K562 (cell line): ENCODE measurements around the gene RNH1. TPM values are rescaled to one million over a fixed set of nuclear protein-coding genes. Genes with fewer than 3 reads are reported as not detected.

Experiments
- ATAC-seq: fragments of 200-7000 bp; cut with Tn5 transposase; 3 replicates; pipeline ENCODE4 v1.9.1; 2020; ENCODE audit warnings: moderate library complexity
- BruUV-seq: library from RNA; stranded (reverse); fragments of 400-500 nt; replicated peaks from 2 replicates; lab custom pipeline; 2021; lab: Mats Ljungman, UMichigan
- CTCF ChIA-PET: fragments of 300-600 bp; formaldehyde crosslinking; extraction: SDS; loops from one replicate; lab custom pipeline; 2021; ENCODE audit warnings: low intra/inter-chr PET ratio; lab: Yijun Ruan, JAX
- POLR2A ChIA-PET: fragments of 300-600, 350-650 bp; sonication (Branson Sonifier 250); formaldehyde crosslinking; extraction: SDS; loops from one replicate; lab custom pipeline; 2021; ENCODE audit warnings: antibody characterized with exemption, inconsistent platforms; lab: Yijun Ruan, JAX
- DNase-seq, 4 experiments: peaks; one replicate each; pipeline versions ENCODE4 v3.0.0 to v3.0.0-alpha.2; 2011 to 2018; ENCODE audit warnings: low spot score in 3 of 4, mixed read lengths in 3 of 4; ENCODE audit errors: extremely low read depth in 1 of 4
- FAIRE-seq: peaks from 2 replicates; lab custom pipeline; 2011; peaks lifted over from hg19 to GRCh38; lab: Jason Lieb, UNC
- H2AFZ ChIP-seq: 2 replicates; pipeline ENCODE4 v1.6.0; 2011; ENCODE audit warnings: low read depth, low read length, control low read depth, inconsistent platforms
- H3K27ac ChIP-seq: fragments of 200-600 bp; 3 replicates; pipeline ENCODE4 v1.8.0; 2011; ENCODE audit warnings: low read depth, mild to moderate bottlenecking, control low read depth, inconsistent platforms, low read length, moderate library complexity, mixed read lengths; ENCODE audit errors: extremely low read depth
- H3K27me3 ChIP-seq, 2 experiments: fragments of 300-600 bp in 1 of 2; 2 replicates in 1 of 2; 3 replicates in 1 of 2; pipeline versions ENCODE4 v1.6.0 to v1.8.0; 2011; ENCODE audit warnings: inconsistent platforms in 2 of 2, low read length in 2 of 2, mild to moderate bottlenecking in 1 of 2, mixed read lengths in 1 of 2, moderate library complexity in 1 of 2; ENCODE audit not compliant: control insufficient read depth in 2 of 2, insufficient read depth in 2 of 2
- H3K36me3 ChIP-seq: fragments of 300-600 bp; 3 replicates; pipeline ENCODE4 v1.8.0; 2011; ENCODE audit warnings: mild to moderate bottlenecking, low read length, inconsistent platforms; ENCODE audit not compliant: control insufficient read depth, insufficient read depth
- H3K4me1 ChIP-seq, 2 experiments: fragments of 200-600 bp in 1 of 2; replicated peaks in 1 of 2; 2 replicates in 1 of 2; 3 replicates in 1 of 2; pipeline versions ENCODE4 v1.5.1 to v1.8.0; 2011; ENCODE audit warnings: inconsistent platforms in 2 of 2, low read length in 2 of 2, mild to moderate bottlenecking in 1 of 2, mixed read lengths in 1 of 2, moderate library complexity in 1 of 2; ENCODE audit not compliant: control insufficient read depth in 2 of 2, insufficient read depth in 2 of 2
- H3K4me2 ChIP-seq: 2 replicates; pipeline ENCODE4 v1.6.1; 2011; ENCODE audit warnings: low read length, control low read depth, inconsistent platforms, mixed read lengths; ENCODE audit not compliant: insufficient read depth
- H3K4me3 ChIP-seq: fragments of 200-600 bp; sonication (generic), shearing (Covaris generic); 2 replicates; pipeline ENCODE4 v1.5.1; 2016; ENCODE audit warnings: control low read depth, inconsistent platforms
- H3K79me2 ChIP-seq: fragments of 200-600 bp; 3 replicates; pipeline ENCODE4 v1.8.0; 2011; ENCODE audit warnings: low read length, inconsistent platforms; ENCODE audit not compliant: control insufficient read depth, insufficient read depth
- H3K9ac ChIP-seq, 2 experiments: 2 replicates each; pipeline versions ENCODE4 v1.6.0 to v1.6.1; 2011; ENCODE audit warnings: low read depth in 2 of 2, low read length in 2 of 2, control low read depth in 1 of 2, inconsistent platforms in 1 of 2, mild to moderate bottlenecking in 1 of 2, mixed read lengths in 1 of 2; ENCODE audit not compliant: insufficient read depth in 1 of 2
- H3K9me1 ChIP-seq: one replicate; pipeline ENCODE4 v1.6.0; 2011; ENCODE audit warnings: inconsistent platforms, mild to moderate bottlenecking, low read length, moderate library complexity; ENCODE audit not compliant: control insufficient read depth, insufficient read depth
- H3K9me3 ChIP-seq: replicated peaks from 2 replicates; pipeline ENCODE4 v1.5.1; 2011; ENCODE audit warnings: low read depth, low read length, inconsistent platforms; ENCODE audit not compliant: control insufficient read depth, insufficient read depth
- H4K20me1 ChIP-seq: replicated peaks from 2 replicates; pipeline ENCODE4 v1.6.1; 2011; ENCODE audit warnings: low read length, inconsistent platforms, mixed read lengths; ENCODE audit not compliant: control insufficient read depth, insufficient read depth
- IFI16 ChIP-seq: fragments of 250-450 bp; sonication (Bioruptor Pico); IDR thresholded peaks from 2 replicates; pipeline ENCODE4 v2.1.2; 2022; ENCODE audit warnings: mild to moderate bottlenecking, inconsistent platforms
- MXD1 ChIP-seq: fragments of 250-450 bp; sonication (Bioruptor Pico); IDR thresholded peaks from 2 replicates; pipeline ENCODE4 v1.8.0; 2021; ENCODE audit warnings: borderline replicate concordance, mild to moderate bottlenecking, moderate library complexity; ENCODE audit not compliant: poor library complexity, severe bottlenecking
- NUFIP1 ChIP-seq: fragments of 450-650 bp; IDR thresholded peaks from 2 replicates; pipeline ENCODE4 v1.6.1; 2018; ENCODE audit not compliant: partially characterized antibody
- POLR2A ChIP-seq: fragments of 450-650 bp; conservative IDR thresholded peaks from 2 replicates; pipeline ENCODE4 v1.6.1; 2016
- SMAD2 ChIP-seq: fragments of 150-350 bp; IDR thresholded peaks from 2 replicates; pipeline ENCODE4 v1.6.1; 2014; ENCODE audit warnings: low read depth, mild to moderate bottlenecking, low read length
- ZNF124 ChIP-seq: sonication (generic); formaldehyde crosslinking; IDR thresholded peaks from 2 replicates; pipeline ENCODE4 v1.8.1; 2022; ENCODE audit warnings: missing genetic modification reagents
- ZNF24 ChIP-seq: fragments of 450-650 bp; IDR thresholded peaks from 2 replicates; pipeline ENCODE4 v1.6.1; 2016
- ZNF436 ChIP-seq: fragments of 250-450, 450-650 bp; sonication (Bioruptor Pico); formaldehyde crosslinking; IDR thresholded peaks from 2 replicates; pipeline ENCODE4 v1.7.0; 2020; ENCODE audit warnings: mild to moderate bottlenecking
- ZNF830 ChIP-seq: fragments of 250-450 bp; sonication (Bioruptor Pico); IDR thresholded peaks from 2 replicates; pipeline ENCODE4 v1.5.0; 2021; ENCODE audit warnings: mild to moderate bottlenecking
- WGBS: fragments of 100-300 bp; shearing (Covaris generic); methylation state at CpG from one replicate; pipeline ENCODE4 v1.1.6; 2016; ENCODE audit warnings: low coverage, mixed read lengths; ENCODE audit not compliant: insufficient coverage; ENCODE audit errors: missing lambda C conversion rate; 5-methylcytosine and 5-hydroxymethylcytosine counted together
- in situ Hi-C: fragments of 300-500 bp; cut with MboI; formaldehyde crosslinking; loops from 4 replicates; pipeline ENCODE4 v1.15.0; 2018; ENCODE audit warnings: inconsistent platforms, mixed read lengths
- intact Hi-C: fragments of 100-400 bp; cut with micrococcal nuclease; formaldehyde crosslinking; loops from 2 replicates; pipeline ENCODE4 v1.14.2; 2022
- polyA plus RNA-seq, 8 experiments: library from polyadenylated mRNA; depleted of rRNA in 4 of 8; stranded (reverse) in 5 of 8; unstranded in 3 of 8; fragments of >200 nt; fragmentation: Nextera tagmentation in 2 of 8; fragmentation: Illumina TruSeq in 1 of 8; extraction: Ambion mirVana in 2 of 8; extraction: Trizol in 1 of 8; gene quantifications; 2 replicates each; pipeline versions ENCODE4 v1.2.1 to v1.2.3, GENCODE V29; 2011 to 2014; ENCODE audit warnings: inconsistent platforms in 1 of 8, missing spikeins in 1 of 8
- total RNA-seq, 7 experiments: library from RNA; depleted of rRNA in 6 of 7; stranded (reverse); fragments of >200 nt in 6 of 7; fragmentation: Illumina TruSeq in 2 of 7; extraction: Trizol in 2 of 7; gene quantifications; 2 replicates each; pipeline versions ENCODE4 v1.2.1 to v1.2.3, GENCODE V29; 2011 to 2021; ENCODE audit warnings: low replicate concordance in 1 of 7

RNH1 gene
- total and polyA plus RNA-seq, 9 of the 15 experiments (the other 6 are each of a cell fraction or from before 2014, with no cell fraction given): 2.5 to 160 (median 44.3) TPM

- Histone ChIP-seq H3K79me2 (peaks cover 17% of the 10 kb centered on the region), H3K4me3 (no peak overlapping the region), H3K9ac (peak overlapping the region in 1 of 2 experiments; percentile 64; a peak in 1 of 4 replicates), H3K27ac (no peak overlapping the region), H3K4me2 (no peak overlapping the region)
- FAIRE-seq (no peak), DNase-seq (no peak)
- WGBS: 92% methylated on average over 13 of the region's 18 CpGs
- no TSS peak for BruUV-seq
- intact Hi-C loops: no loop called here
- TF ChIP-seq IFI16 (CRISPR knock-in tag) (no peak), ZNF24 (no peak), MXD1 (no peak), POLR2A (0 out of 2 replicates have a peak, but pooled peaks have one; percentile 19), ZNF436 (CRISPR knock-in tag) (no peak), ZNF830 (CRISPR knock-in tag) (no peak), NUFIP1 (no peak), SMAD2 (no peak), ZNF124 (no peak)
- TF ChIP-seq, all 486 proteins: peak for 1
- no peaks in the 10 kb centered on the region for H3K9me1 ChIP-seq
- peaks cover 35% of the 10 kb centered on the region; the same call in 1 of the 3 replicates for H3K36me3 ChIP-seq
- in situ Hi-C loops: no loop called here
- no peaks in the 10 kb centered on the region for H3K9me3 ChIP-seq
- CTCF ChIA-PET: no interaction called here
- no peak overlapping the region for H2AFZ ChIP-seq
- peaks cover 12 to 78% of the 10 kb centered on the region in 2 experiments for H3K4me1 ChIP-seq
- POLR2A ChIA-PET: interaction anchor here (0.8 kb wide), 2 partner anchors 11 to 14 kb away, joined by 3 to 5 read pairs; no protein-coding TSS in a partner anchor
- H4K20me1 ChIP-seq: 0 out of 2 replicates have a peak, but pooled peaks cover 4% of the 10 kb centered on the region
- no peak for ATAC-seq
- H3K27me3 ChIP-seq: no peaks in the 10 kb centered on the region
Observed at GRCh38 chr11:531919-532526, 25.0 kb upstream of the RNH1 start.
